ENCODE data around the gene LRRC45.

GRCh38 chr17:82045936-82046484, 22.9 kb downstream of the LRRC45 start:
- TF ChIP-seq FOXK1 (CRISPR knock-in tag; IDR thresholded peaks at IDR 0.05; ENCODE audit: borderline replicate concordance): no peak
- TF ChIP-seq RNF2 (IDR thresholded peaks at IDR 0.05): no peak
- TF ChIP-seq MLX (CRISPR knock-in tag; conservative IDR thresholded peaks at IDR 0.05): no peak
- no peak for TF ChIP-seq CTCF (IDR thresholded peaks at IDR 0.05 in 2 of 3, conservative IDR thresholded peaks at IDR 0.05 in 1 of 3; ENCODE audit: insufficient read depth in 2 of 3, low read depth in 1 of 3, low read length in 3 of 3)
- no peak for TF ChIP-seq CREM (IDR thresholded peaks at IDR 0.05; ENCODE audit: low read depth)
- no peak for TF ChIP-seq ATF3 (IDR thresholded peaks at IDR 0.05)
- no peak for TF ChIP-seq ATF3 (CRISPR knock-in tag; conservative IDR thresholded peaks at IDR 0.05)
- TF ChIP-seq MXI1 (IDR thresholded peaks at IDR 0.05; ENCODE audit: low read depth, low read length): no peak
